NK-92 (cell line): ENCODE data around the gene FAM124B.
"Not testable (repeated sequence)": the region's sequence is repeated elsewhere in the genome, so short reads cannot be mapped to it uniquely, and the experiment has no call there.

Experiments
- DNase-seq: peaks from one replicate; lab custom pipeline; 2025; ENCODE audit not compliant: unreplicated experiment; lab: John Stamatoyannopoulos, UW

Gene FAM124B

GRCh38 chr2:224382973-224383555 lies 18.8 kb downstream of the FAM124B start:
- no peak for DNase-seq

GRCh38 chr2:224382280-224382647 lies 19.6 kb downstream of the FAM124B start:
- not testable (repeated sequence) for DNase-seq

- DNase-seq: no peak
Observed at GRCh38 chr2:224381521-224382279, 20.2 kb downstream of the FAM124B start.

GRCh38 chr2:224379986-224380385 lies 21.9 kb downstream of the FAM124B start:
- DNase-seq: no peak

GRCh38 chr2:224379172-224379571 lies 22.7 kb downstream of the FAM124B start:
- no peak for DNase-seq

GRCh38 chr2:224378701-224379097 lies 23.2 kb downstream of the FAM124B start:
- DNase-seq: no peak

GRCh38 chr2:224377751-224378700 lies 23.9 kb downstream of the FAM124B start:
- no peak for DNase-seq

DNA sequence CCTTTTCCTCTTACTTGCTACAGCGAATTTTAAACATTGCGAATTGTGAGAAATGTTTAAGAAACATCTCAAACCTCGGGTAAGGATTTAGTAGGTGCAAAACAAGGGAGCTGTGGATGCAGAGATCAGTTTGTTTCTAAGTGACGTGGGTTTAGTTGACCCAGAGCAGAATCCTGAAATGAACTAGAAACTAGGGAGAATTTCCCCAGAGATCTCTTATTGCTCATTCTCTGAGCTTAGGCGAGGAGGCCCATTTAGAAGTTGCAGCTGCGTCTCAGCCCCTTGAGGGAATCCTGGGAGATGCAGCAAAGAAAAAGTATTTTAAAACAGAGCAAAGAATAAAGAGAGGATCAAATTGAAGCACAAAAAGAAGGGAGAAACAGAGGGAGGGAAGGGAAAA lies 29.3 kb downstream of the FAM124B start:
- no peak for DNase-seq

DNA sequence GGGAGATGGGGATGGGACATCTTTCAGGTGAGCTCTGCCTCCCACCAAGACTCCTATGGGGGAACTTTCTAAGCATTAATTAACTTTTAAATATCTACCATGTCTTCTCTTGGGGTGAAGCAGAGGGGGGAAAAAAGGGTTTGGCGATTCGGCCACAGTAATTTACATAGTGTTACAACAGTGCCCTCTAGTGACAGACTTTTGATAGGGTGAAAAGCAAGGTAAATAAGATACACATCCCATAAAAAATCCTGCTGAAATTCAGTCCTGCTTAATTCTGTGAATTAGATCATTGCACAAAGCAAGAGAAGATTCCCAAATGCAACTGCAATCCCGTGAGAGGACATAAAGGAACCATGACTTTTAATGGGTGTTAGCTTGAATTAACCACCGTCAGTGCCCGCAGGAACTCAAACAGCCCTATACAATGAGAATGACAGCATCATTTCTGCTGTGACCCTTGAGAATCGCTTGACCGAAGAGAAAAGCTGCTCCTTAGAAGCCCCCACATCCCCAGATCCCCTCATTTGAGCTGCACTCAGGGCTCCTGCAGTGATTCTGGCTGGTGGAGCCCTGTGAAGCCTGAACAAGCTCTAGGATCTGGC lies 32.8 kb downstream of the FAM124B start:
- no peak for DNase-seq

DNA sequence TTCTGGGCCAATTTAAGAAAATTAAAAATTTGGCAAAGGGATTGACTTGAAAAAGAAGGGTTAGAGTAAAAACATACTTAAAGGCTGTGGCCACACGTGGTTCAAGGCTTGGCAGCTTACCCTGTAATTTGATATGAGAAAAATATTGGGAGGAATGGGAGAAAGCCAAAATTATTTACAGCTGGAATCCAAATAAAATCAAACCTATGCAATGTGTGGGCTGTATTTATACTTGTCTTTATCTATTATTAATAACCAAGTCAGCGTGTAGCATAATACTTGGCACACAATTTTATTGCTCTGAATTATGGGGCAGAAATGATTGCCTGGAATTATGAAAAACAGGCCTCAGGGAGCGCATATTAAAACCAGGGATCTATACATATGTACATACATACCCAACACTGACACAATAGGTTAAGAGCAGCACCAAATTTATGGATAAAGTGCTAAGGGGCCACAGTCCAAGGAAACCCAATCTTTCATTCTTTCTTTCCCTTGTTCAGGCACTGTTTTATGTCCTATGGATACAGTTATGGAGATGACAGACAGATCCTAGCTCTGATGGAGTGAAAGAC lies 35.6 kb downstream of the FAM124B start:
- no peak for DNase-seq

- no peak for DNase-seq
Observed at GRCh38 chr2:224365331-224365730, 36.6 kb downstream of the FAM124B start.

- DNase-seq: no peak
Observed at GRCh38 chr2:224363281-224363680, 38.6 kb downstream of the FAM124B start.

- DNase-seq: no peak
Observed at GRCh38 chr2:224362094-224362493, 39.8 kb downstream of the FAM124B start.

DNA sequence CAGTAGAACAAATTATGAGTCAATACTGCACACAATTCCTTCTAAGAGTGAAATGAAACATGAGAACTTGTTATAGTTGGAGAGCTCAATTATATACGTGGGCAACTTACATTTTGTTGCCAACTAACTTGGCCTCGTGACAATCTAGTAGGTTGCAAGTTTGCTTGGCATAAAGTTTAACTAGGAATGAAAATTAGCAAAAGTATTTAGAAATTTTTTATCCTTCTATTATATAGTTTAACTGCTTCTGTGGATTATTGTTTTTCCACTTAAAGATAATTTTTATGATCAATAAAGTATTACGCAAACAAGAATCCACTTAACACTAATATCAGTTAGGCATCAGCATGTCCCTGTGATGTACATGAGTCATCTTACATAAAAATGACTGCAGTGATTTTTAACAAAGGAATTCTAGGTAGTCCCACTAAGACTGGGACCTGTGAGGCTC lies 41.1 kb downstream of the FAM124B start:
- DNase-seq: no peak

DNA sequence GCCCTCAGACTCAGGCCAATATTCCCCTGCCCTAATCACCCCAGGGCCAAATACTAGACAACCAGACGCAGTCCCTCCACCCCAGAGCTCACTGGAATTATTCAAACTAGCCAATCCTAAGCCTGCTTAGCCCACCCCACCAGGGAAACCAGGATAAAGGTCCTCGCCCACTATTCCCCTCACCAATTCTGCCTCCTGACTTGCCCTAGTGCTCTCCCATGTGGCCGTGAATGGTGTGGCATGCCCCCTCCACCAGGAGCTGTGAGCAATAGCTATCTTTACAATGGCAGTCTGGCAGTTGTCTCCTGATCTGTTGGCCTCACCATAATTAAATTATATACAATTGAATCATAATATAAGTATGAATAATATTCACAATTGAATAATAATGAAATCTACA lies 42.3 kb downstream of the FAM124B start:
- DNase-seq: no peak

GRCh38 chr2:224357098-224357901 lies 44.6 kb downstream of the FAM124B start:
- DNase-seq: no peak

GRCh38 chr2:224354632-224355211 lies 47.2 kb downstream of the FAM124B start:
- DNase-seq: no peak

DNA sequence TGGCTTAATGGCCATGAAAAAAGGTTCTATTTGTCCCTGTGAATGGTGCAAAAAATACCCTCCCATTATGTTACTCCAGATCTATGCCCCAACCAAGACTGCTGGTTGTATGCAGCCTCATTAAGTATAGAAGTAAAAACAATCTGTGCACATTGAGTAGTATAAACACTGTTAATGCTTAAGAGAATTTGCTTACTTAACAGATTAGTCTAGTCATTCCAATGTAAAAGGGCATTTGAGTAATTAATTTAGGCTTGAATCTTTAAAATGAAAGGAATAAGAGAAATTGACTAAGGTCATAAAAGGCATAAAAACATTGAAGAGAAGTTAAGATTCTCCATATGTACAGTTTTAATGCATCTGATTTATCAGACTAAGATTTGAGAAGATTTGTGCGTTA lies 51.2 kb downstream of the FAM124B start:
- no peak for DNase-seq

DNA sequence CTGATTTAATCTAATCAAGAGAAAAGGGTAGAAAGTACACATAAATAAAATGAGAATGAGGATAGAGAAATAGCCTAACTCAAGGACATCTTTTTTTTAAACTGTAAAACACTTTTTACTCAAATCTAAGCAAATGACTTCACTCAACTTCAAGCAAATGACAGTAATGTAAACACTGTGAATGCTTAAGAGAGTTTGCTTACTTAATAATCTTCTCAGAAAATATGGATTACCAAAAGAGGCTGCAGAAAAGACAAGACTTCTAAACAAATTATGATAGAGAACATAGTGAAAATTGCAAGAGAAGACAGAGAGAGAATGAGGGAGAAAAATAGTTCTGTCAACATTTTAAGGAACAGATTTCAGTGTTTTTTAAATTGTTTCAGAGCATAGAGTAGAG lies 52.5 kb downstream of the FAM124B start:
- DNase-seq: no peak
